HepG2 (cell line): Measurements from ENCODE around the gene UQCC5. TPM values are rescaled to one million over a fixed set of nuclear protein-coding genes. Genes with fewer than 3 reads are reported as not detected.

ENCODE experiments used
- ARNTL ChIP-seq: sonication (generic); formaldehyde crosslinking; IDR thresholded peaks from 2 replicates; pipeline ENCODE4 v1.4.0; 2020; ENCODE audit warnings: mild to moderate bottlenecking, missing genetic modification reagents
- DMTF1 ChIP-seq: sonication (generic); formaldehyde crosslinking; IDR thresholded peaks from 2 replicates; pipeline ENCODE4 v1.4.0; 2020; ENCODE audit warnings: mild to moderate bottlenecking, missing genetic modification reagents
- HDAC1 ChIP-seq: sonication (generic); formaldehyde crosslinking; IDR thresholded peaks from 2 replicates; pipeline ENCODE4 v1.5.1; 2020; ENCODE audit warnings: mild to moderate bottlenecking, missing genetic modification reagents
- TEAD3 ChIP-seq: optimal IDR thresholded peaks from 2 replicates; pipeline ENCODE3; 2016; ENCODE audit warnings: borderline replicate concordance
- ZMYM2 ChIP-seq: sonication (generic); formaldehyde crosslinking; IDR thresholded peaks from 2 replicates; pipeline ENCODE4 v1.8.0; 2022; ENCODE audit warnings: mild to moderate bottlenecking, missing genetic modification reagents
- ZNF782 ChIP-seq: sonication (generic); formaldehyde crosslinking; IDR thresholded peaks from 2 replicates; pipeline ENCODE4 v1.4.0; 2020; ENCODE audit warnings: missing genetic modification reagents, mild to moderate bottlenecking, borderline replicate concordance
- ZNF788 ChIP-seq: sonication (generic); formaldehyde crosslinking; IDR thresholded peaks from 2 replicates; pipeline ENCODE4 v1.5.0; 2020; ENCODE audit warnings: mild to moderate bottlenecking, missing genetic modification reagents, borderline replicate concordance
- ZNF850 ChIP-seq: sonication (generic); formaldehyde crosslinking; conservative IDR thresholded peaks from 2 replicates; pipeline ENCODE4 v1.9.0; 2021; ENCODE audit warnings: mild to moderate bottlenecking, missing genetic modification reagents
- polyA plus RNA-seq, 8 experiments: library from polyadenylated mRNA; depleted of rRNA in 3 of 8; stranded (reverse) in 7 of 8; unstranded in 1 of 8; fragments of >200 nt; fragmentation: Illumina TruSeq in 4 of 8; extraction: Trizol in 4 of 8; gene quantifications; 2 replicates each; pipeline versions ENCODE4 v1.2.1 to v1.2.3, GENCODE V29; 2011 to 2016; ENCODE audit warnings: low read depth in 4 of 8, missing spikeins in 1 of 8, mixed read lengths in 1 of 8; ENCODE audit not compliant: insufficient read depth in 1 of 8
- total RNA-seq, 5 experiments: library from RNA; depleted of rRNA; stranded (reverse); fragments of >200 nt; fragmentation: Illumina TruSeq; extraction: Trizol; gene quantifications; 2 replicates each; pipeline ENCODE4 v1.2.3, GENCODE V29; 2016; ENCODE audit warnings: low read depth in 1 of 5
- TF ChIP-seq, protein P1 (sequence below): sonication (generic); formaldehyde crosslinking; IDR thresholded peaks from 2 replicates; pipeline ENCODE4 v1.8.0; 2022; ENCODE audit warnings: mild to moderate bottlenecking, missing genetic modification reagents, moderate library complexity

Gene UQCC5
- total and polyA plus RNA-seq, 2 of the 13 experiments (the other 11 are each of a cell fraction or from before 2014, with no cell fraction given) = 15.4 to 29.5 TPM

DNA sequence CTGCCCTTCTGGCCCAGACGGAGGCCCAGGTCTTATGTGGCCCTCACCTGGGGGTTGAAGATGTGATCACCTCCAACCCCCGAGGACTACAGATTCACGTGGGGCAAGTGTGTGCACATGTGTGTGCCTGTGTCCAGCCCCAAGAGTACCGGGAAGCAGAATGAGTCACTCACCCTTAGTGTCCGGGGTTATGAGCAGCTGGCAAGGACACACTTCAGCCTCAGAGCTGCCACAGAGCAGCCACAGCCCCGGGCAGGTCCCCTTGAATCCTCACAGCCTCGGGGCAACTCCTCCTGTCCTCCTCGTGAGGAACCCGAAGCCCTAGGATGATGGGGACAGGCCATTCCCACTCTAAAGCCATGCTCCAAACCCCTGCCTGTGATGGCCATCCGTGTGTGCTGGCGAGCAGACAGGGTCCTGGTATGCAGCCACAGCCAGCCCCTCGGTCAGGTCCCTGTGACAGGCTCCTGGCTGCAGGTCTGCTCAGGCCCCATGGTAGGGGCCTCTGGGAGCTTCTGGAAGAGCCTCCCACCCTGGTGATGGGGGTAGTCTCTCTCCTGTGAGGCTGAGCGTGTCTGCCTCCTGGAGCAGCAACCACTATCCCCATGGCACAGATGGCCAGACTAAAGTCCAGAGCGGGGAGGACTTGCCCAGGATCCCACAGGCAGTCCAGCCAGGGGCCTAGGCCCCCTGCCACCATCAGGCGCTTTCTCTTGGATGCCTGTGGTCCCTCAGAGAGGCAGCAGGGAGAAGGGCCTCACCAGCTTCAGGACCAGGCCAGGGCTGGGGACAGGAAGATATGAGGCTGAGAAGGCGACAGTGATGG is 40.4 kb upstream of the UQCC5 start (continued):
- no peak for TF ChIP-seq DMTF1
- no peak for TF ChIP-seq ZMYM2 (CRISPR knock-in tag)
- peak; percentile 15 for TF ChIP-seq TEAD3 (CRISPR knock-in tag)
- TF ChIP-seq, protein P1, sequence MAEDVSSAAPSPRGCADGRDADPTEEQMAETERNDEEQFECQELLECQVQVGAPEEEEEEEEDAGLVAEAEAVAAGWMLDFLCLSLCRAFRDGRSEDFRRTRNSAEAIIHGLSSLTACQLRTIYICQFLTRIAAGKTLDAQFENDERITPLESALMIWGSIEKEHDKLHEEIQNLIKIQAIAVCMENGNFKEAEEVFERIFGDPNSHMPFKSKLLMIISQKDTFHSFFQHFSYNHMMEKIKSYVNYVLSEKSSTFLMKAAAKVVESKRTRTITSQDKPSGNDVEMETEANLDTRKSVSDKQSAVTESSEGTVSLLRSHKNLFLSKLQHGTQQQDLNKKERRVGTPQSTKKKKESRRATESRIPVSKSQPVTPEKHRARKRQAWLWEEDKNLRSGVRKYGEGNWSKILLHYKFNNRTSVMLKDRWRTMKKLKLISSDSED = no peak
- peak; percentile 34; the same call in 1 of the 2 replicates for TF ChIP-seq ZNF788 (CRISPR knock-in tag)
- peak; percentile 15; the same call in 1 of the 2 replicates for TF ChIP-seq HDAC1 (CRISPR knock-in tag)
- TF ChIP-seq ZNF850 = no peak
- TF ChIP-seq ARNTL (CRISPR knock-in tag) = peak; percentile 37; the same call in 1 of the 2 replicates
- TF ChIP-seq ZNF782 (CRISPR knock-in tag) = no peak
- TF ChIP-seq, all 625 proteins: peak for 35
